GM19397 (cell line): ENCODE data around the gene RGS17.
"Not testable (repeated sequence)": the region's sequence is repeated elsewhere in the genome, so short reads cannot be mapped to it uniquely, and the experiment has no call there.

Source experiments
- ATAC-seq: cut with Tn5 transposase; IDR thresholded peaks from one replicate; pipeline ENCODE4 v1.9.1; 2021; ENCODE audit warnings: mild to moderate bottlenecking, moderate library complexity; ENCODE audit not compliant: unreplicated experiment

The RGS17 gene

DNA sequence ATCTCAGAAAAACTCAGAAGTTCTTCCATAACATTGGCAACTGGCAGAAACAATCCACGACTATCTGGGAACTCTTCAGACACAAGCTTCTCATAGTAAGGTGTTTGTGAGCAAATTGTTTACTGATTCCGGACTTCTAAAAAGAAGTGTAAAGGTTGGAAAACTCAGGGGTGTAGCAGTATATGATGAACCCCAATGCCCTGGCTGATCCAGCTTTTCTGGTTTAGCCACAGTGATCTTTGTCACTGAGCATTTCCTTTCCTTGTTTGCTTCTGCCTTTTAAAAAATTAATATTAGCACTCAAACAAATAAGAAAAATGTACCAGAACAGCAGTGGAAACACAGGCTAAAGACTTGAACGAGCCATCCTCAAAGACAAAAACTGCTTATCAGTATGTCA, 4.9 kb downstream of the RGS17 start:
- ATAC-seq = no peak

DNA sequence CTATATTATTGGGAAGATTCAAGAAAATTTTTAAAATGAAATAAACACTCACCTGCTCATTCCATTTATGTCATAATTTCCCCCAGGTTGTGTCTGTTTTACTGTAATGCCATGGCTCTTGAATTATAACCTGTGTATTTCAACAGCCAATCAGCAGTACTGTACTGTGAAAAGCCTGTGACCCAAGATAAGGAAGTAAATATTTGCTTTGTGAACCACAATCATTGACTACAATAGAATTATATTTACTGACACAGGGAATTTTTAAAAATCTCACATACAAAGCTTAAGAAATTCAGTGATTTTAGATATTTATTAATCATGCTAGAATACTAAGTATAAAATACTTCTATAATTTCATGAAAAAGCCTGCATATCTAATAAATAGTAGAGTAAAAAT, 6.0 kb downstream of the RGS17 start:
- ATAC-seq = no peak

DNA sequence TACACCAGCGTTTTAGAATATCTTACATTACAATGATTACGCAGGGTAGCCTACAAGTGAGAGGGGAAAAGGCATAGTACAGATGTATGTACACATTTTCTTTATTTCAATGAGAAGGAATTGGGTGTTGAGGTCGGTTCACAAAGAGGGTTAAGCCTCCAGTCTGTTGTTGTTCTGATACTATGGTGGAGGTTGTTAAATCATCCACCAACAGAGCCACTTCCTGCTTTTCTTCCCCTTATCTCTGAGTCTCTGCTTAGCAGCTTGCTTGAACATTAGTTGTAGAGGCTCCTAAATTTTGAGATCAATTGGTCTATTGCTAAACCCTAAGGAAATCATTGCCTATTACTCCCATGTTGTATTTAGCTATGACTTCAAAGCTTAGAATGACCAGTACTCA, 7.3 kb downstream of the RGS17 start:
- ATAC-seq = peak; percentile 52

DNA sequence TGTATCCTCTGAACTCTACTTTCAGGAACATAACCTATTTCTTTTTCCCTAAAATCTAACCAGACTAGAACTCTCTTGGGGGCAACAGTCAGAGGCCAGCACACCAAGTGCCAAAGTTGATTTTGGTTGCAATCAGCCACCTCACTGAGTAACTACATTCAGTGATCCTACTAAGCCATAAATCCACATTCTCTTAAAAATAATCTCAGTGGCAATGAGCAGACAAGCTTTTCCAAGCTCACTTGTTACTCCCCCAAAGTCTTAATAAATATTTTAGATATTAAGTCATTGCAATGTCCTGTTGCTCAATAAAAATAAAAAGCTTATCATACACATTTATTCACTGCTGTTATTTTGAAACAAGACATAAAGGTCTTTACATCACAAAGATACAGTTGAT, 9.8 kb downstream of the RGS17 start:
- no peak for ATAC-seq

DNA sequence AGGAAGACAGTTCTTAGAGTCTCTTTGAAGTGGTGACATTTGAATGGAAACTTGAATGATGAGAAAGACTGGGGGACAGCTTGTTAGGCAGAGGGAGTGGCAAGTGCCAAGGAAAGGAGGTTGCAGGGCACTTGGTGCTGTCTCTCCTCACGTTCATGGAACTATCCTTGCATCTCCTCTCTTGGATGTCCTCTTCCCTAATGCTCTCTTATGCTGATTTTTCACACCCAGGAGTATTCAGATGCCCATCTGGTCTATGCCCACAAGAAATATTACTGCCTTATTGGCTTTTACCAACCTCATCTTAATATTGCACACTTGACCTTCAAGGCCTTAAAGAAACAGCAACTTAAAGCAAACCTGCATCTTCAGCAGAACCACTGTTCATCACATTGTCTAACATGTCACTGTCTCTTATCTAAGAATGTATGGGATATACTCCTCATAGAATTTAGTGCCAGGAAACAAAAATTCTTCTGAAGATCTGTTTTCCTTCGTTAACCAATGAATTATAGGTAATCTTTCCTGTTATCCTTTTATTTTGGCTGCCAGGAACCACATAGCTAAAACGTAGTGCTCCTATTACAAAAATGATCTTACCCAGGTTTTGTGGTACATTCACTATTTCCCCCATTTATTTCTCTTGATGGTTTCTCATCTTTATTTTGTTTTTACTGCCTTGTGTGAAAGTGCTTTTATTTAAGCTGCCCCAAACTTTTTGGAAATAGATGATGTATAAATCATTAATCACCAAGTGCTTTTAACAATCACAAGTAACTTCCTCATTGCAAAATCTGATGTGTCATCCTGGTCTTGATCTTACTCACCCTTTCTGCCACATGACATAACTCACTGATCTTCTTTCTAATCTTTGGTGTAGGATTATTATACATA, 12.8 kb downstream of the RGS17 start:
- ATAC-seq = peak; percentile 99

DNA sequence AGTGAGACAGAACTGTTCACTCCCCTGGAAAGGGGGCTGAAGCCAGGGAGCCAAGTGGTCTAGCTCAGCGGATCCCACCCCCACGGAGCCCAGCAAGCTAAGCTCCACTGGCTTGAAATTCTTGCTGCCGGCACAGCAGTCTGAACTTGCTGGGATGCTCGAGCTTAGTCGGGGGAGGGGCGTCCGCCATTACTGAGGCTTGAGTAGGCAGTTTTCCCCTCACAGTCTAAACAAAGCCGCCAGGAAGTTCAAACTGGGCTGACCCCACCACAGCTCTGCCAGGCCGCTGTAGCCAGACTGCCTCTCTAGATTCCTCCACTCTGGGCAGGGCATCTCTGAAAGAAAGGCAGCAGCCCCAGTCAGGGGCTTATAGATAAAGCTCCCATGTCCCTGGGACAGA, 20.0 kb downstream of the RGS17 start:
- not testable (repeated sequence) for ATAC-seq

DNA sequence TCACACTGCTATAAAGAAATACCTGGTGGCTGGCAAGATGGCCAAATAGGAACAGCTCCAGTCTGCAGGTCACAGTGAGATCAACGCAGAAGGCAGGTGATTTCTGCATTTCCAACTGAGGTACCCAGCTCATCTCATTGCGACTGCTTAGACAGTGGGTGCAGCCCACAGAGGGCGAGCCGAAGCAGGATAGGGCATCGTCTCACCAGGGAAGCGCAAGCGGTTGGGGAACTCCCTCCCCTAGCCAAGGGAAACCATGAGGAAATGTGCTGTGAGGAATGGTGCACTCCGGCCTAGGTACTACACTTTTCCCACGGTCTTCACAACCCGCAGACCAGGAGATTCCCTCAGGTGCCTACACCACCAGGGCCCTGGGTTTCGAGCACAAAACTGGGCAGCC, 20.5 kb downstream of the RGS17 start:
- ATAC-seq = not testable (repeated sequence)

DNA sequence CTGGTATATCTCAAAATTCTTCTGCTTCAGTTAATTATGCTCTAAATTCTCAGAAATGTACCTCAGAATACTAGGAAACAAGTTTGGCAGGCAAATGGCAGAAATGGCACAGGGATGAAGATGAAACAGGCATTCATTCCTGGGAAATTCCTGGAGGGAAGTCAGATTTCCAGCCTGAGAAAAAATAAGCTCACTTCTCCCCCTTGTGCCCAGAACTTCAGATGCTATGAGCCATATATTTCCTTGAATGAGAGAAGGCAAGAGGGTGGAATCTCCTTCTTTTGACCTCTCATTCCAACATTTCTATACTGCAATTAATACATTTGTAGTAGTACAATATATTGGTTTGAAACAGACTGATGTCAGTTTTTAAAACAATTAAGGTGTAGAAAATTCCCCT, 22.8 kb downstream of the RGS17 start:
- no peak for ATAC-seq

DNA sequence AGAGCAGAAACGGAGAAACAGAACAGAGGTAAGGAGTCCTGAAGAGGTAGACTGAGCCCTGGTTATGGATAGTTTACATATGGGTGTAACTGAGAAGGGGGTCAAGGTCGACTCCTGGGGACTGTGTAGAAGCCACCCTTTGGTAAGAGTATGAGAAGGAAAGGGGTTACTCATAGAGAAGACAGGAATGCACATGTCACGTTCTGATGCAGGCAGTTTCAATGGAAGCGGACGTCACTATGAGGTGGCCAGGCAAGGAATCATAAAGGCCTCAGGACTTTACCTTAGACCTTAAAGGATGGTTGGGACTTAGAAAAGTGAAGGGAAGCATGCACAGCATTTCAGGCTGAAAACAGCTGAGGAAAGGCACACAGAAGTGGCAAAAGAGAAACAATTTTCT, 25.1 kb downstream of the RGS17 start:
- no peak for ATAC-seq

DNA sequence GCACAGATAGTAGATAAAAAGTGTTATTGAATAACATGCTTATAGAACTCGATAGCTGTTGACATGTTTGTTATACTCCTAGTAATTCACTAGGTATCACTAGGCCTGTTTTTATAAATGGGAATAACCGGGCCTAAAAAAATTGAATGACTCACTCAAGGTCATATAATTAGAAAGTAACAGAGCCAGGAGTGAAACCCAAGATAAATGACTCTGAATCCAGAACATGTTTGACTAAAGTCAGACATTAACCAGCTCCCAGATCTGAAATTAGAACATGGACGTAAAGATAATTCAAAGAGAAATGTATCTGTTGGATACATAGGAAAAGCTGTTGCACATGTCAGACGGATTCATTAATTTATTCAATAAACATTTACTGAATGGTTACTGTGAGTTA, 26.9 kb downstream of the RGS17 start:
- no peak for ATAC-seq

DNA sequence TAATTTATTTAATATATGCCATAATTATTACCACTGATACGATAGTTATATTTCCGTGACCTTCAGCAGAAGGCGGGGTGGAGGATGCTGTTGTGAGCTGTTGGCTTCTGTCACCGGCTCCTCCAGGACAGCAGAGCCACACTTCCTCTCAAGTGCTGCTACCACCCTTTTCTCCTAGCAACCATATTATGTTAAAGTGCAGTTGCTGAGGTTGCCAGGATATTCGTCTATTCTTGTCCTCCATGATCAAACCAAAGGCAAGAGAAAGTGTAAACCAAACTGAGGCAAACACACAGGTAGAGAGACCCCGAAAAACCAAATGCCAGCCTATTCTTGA, 27.8 kb downstream of the RGS17 start:
- ATAC-seq = no peak

DNA sequence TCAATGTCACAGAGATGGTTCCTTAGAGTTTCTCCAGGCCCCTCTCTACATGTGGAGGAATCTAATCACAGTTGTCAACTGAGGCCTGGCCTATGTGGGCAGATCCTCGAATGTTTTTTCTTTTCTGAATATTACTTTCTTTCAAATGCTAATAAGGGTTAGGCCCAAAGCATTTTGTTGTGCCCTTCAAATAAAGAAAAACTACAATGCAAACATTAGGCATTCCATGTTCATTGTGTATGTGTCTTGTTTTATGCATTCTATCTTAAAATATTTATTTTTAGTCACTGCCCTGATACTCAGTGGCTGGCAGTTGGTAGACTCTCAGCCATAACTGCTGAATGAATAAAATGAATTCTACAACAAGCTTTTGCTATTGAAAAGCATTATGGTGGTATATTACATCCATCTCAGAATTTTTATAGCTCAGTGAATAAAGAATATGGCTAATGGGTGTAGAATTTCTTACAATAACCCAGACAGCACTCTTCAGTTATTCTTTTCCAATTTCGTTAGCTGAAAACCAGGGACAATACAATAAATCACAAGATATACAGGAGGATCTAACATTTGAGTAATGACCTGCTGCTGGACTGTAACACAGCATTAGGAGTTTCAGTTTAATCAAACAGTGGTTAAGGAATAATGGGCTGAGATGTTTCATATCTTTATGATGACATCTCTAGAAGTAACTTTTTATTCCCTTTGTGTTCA, 28.3 kb downstream of the RGS17 start:
- no peak for ATAC-seq

DNA sequence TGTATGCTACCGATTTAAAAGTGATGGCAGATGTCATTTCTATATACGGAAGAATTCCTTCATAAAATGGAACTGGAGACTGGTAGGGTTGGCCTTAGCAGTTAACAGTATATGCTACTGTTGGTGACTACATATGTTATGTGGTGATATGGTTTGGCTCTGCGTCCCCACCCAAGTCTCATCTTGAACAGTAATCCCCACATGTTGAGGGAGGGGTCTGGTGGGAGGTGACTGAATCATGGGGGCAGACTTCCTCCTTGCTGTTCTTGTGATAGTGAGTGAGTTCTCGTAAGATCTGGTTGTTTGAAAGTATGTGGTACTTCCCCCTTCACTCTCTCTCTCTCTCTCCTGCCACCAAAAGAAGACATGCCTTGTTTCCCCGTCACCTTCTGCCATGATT, 29.6 kb downstream of the RGS17 start:
- no peak for ATAC-seq

DNA sequence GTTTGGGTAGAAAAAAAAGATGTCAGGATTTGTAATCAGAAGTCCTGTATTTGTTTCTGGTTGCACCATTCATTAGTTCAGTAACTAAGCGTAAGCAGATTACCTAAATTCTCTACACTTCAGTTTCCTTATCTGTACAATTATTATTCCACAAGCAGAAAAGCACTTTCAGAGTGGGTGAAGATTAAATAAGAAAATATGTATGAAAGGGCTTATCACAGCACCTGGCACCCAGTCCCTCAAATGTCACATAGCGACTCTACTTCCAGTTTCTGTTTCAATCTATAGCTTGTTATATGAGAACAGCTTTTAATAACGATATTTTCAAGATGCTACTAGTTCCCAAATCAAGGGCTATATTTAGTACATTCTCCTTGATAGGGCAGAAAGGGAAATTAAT, 31.4 kb downstream of the RGS17 start:
- ATAC-seq = no peak

DNA sequence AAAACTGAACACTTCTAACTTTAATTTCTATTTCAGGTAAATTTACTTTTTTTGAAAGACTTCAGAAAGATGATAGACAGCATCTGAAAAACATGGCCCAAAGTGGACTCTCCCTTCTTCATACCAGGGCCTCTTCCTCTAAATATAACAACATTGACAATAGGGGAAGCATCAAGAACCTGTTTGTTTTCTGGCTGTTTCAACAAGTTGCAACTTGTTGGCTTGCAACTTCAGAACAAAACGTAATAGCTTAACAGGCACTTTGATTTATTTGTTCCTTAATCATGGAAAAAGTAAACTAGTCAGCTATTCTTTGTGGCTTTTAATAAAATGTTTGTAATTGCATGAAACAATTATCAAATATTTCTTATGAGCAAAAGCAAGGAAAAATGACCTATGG, 34.3 kb downstream of the RGS17 start:
- ATAC-seq = no peak

DNA sequence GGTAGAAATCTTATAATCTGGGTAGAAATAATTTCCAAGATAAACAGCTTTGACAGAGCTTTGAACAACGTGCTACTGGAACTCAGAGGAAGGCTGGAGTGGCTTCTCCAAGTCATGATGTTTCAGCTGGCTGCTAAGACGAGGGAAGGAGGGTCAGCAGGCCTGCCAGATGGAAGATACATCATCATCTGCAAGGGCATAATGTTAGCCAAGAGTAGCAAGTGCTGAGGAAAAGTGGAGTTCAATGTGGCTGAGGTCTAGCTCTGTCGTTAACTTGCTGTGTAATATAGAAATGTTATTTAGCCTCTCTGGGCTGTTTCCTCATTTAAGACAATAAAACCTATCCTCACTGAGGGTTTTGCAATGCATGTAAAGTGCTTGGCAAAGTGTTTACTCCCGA, 35.1 kb downstream of the RGS17 start:
- ATAC-seq = no peak

DNA sequence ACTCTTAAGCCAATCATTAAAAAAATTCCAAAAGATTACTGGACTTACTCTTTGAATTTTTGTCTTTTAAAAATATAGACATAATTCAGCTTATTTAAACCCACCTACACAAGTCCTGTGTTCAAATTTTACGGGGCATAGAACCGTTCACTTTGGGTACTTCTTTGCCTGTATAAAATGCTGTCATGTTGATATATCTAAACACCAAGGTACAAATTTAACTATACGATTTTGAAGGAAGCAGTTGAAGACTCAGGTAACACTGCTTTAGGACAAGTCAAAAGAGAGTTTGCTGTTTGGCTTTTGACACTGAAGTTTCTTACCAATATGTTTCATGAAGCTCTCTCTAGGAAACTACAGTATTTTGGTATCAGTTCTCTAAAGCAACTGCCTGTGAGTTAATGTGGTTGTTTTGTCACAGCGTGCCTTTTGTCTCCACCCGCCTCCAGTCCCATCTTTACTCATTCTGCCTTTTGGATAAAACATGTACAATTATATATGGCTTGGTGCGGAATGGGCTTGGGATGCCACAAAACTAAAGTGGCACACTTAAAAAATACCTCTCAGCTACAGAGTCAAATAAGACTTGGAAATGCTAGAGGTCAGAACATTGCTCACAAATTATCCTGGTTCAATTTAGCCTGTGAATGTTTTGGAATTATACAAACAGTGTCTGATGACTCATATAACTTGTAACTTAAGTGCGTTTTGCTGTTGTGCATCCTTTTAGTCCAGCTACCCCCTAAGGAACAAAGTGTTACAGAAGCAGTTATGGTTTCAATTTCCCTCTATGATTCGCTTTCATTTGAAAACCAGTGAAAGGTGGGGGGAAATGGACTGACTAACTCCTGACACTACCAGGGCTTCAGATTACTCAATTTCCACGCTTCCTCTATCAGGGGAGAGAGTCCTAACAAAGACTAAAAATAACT, 38.7 kb downstream of the RGS17 start:
- ATAC-seq = peak; percentile 87

DNA sequence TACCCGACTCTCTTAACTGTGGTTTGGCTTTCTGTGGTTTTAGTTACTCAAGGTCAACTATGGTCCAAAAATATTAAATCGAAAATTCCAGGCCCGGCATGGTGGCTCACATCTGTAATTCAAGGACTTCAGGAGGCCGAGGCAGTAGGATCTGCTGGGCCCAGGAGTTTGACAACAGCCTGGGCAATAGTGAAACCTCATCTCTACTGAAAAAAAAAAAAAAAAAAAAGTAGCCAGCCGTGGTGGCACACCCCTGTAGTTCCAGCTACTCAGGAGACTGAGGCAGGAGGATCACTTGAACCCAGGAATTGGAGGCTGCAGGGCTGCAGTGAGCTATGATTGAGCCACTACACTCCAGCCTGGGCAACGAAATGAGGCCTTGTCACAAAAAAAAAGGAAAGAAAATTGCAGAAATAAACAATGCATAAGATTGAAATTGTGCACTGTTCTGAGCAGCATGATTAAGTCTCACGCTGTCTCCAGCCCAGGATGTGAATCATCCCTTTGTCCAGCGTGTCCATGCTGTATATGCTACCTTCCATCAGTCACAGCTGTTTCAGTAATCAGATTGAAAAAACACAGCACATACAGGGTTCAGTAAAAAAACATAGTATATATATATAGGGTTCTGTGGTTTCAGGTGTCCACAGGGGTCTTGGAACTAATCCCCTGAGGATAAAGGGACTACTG, 40.7 kb downstream of the RGS17 start:
- no peak for ATAC-seq

DNA sequence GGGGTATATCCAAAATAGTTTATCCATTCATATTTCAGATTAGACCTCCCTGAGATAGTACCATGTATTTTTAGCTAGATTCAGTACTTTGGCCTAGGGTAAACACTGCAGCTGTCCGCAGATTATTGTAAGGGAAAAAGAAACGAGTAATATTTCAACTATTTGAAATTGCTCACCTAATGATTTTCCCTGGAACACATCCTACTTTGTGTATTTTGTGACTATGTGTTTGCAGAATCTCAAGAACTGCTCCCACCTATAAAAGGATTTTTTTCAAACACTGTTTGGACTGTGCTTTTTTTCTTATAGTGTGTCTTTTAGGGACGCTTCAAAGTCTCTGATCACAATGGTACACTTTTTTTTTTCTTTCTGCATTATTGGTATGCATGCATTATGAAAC, 42.3 kb downstream of the RGS17 start:
- ATAC-seq = no peak

DNA sequence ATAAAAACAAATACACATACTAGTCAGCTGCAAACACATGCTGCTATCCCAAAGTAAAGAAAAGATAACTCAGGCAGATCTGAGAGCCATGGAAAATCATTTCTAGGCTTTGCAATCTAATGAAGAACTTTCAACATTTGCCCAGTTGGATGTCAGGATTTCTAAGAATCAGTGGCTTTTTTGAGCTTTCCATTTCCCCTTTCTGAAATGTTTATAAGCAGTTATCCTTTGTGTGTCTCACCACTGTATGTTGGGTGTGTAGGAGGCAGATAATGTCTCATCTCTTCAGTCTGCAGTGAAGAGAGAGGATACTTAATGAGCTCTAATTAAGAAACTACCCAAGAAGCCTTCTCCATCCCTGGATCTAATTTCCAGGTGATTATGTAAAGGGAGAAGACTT, 43.6 kb downstream of the RGS17 start:
- no peak for ATAC-seq
